ENCODE measurements around the gene ANK3.

- TF ChIP-seq POLR2A (IDR thresholded peaks at IDR 0.05) (no peak), CTCF (IDR thresholded peaks at IDR 0.05 in 4 of 5, conservative IDR thresholded peaks at IDR 0.05 in 1 of 5) (no peak)
These were observed 57.8 kb downstream of the ANK3 start for GRCh38 chr10:60331886-60332285.
